ENCODE results near the gene ZNF283.
"Not testable (repeated sequence)": the region's sequence is repeated elsewhere in the genome, so short reads cannot be mapped to it uniquely, and the experiment has no call there.

The ZNF283 gene

DNA sequence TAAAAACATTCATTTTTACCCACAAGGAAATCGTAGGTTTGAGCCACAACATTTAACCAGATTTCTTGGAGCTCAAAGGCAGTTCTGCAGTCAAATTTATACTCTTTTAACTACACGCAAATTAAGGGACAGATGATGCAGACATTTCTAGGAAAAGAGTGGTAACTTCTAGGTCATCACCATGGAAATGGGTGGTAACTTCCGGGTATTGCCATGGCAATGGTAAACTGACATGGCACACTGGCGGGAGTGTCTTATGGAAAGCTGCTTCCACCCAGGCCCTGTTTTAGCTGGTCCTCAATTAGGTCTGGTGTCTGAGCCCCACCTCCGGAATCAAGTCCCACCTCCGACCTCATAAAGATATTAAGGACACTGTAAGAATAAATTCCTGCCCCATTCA, 14.4 kb upstream of the ZNF283 start:
- Mint-ChIP-seq H3K9me3 (peaks cover 6 to 8% of the 10 kb centered on the region in 2 donors), H3K4me3 (no peak overlapping the region), H3K27me3 (peaks cover 45% of the 10 kb centered on the region), H3K4me1 (no peaks in the 10 kb centered on the region), H3K27ac (no peak overlapping the region)
- DNase-seq, result no peak
- no peak for ATAC-seq

DNA sequence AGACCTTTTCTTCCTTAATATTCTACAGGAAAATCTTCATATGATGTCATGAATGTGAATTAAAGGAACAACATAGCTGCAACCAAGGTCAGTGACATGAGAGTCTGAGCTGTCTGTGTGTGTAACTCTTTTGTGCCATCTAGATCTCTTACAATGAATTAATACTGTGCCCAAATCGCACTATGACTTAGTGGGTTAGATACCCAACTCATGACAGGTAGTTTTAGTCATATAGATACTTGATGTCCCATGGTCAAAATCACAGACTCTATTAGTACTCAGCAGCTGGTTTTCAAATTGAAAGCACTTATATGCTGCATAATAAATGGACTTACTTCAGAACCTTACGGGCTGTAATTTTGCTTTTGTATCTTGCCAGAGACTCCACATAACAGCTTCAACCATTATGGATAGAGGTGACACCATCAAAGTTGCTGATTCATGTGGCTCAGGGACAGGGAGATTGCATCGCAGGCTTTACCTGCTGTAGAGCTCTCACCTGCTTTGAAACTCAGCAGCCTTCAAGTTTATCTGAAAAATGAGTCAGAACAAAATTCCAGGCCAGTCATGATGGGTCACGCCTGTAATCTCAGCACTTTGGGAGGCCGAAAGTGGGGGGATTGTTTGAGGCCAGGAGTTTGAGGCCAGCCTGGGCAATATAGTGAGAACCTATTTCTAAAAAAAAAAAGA, 12.3 kb upstream of the ZNF283 start:
- Mint-ChIP-seq H3K4me3 (no peak overlapping the region), H3K4me1 (peaks cover under 1% of the 10 kb centered on the region), H3K9me3 (peaks cover 14 to 15% of the 10 kb centered on the region in 2 donors), H3K27ac (no peak overlapping the region), H3K27me3 (peaks cover 57% of the 10 kb centered on the region)
- no peak for DNase-seq
- peak; percentile 59 for ATAC-seq

DNA sequence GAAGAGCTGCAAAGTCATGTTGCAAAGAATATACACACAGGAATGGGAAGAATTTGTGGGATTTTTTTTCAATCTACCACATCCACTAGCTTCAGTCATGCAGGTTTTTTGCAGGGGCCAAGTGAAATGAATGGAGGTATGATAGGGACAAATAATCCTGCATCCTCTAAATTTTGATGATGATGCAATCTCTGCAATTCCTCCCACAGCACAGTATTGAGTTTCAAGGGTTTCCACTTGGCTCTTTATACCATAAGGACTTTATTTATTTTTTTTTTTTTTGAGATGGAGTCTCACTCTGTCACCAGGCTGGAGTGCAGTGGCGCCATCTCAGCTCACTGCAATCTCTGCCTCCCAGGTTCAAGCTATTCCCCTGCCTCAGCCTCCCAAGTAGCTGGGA, 9.7 kb upstream of the ZNF283 start:
- not testable (repeated sequence) for H3K4me3 Mint-ChIP-seq, ATAC-seq, H3K27ac Mint-ChIP-seq, DNase-seq
- Mint-ChIP-seq H3K4me1 (peaks cover 12% of the 10 kb centered on the region), H3K9me3 (peaks cover 15 to 21% of the 10 kb centered on the region in 2 donors), H3K27me3 (peaks cover 44% of the 10 kb centered on the region)

DNA sequence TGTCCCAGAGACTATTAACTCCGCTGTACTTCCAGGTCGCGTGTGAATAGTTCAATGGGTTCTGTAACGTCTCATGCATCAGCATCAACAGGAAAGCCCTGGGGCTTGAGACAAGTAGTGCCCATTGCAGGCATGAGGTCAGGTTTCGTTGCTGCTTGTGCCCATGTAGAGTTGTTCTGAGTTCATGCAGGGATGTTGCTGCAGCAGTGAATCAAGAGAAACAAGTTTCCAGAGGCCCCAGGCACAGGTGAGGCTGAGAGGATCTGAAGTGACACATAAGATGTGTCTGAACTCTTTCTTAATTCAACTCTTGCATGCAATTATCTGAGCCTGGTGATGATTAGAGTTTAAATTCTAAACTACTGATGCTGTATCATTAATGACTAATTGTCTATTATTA, 8.6 kb upstream of the ZNF283 start:
- H3K4me1 Mint-ChIP-seq, result peaks cover 12% of the 10 kb centered on the region
- no peak for DNase-seq
- H3K27ac Mint-ChIP-seq, result no peak overlapping the region
- no peak overlapping the region for H3K4me3 Mint-ChIP-seq
- no peak for ATAC-seq
- peaks cover 15 to 21% of the 10 kb centered on the region in 2 donors for H3K9me3 Mint-ChIP-seq
- peaks cover 34% of the 10 kb centered on the region for H3K27me3 Mint-ChIP-seq

DNA sequence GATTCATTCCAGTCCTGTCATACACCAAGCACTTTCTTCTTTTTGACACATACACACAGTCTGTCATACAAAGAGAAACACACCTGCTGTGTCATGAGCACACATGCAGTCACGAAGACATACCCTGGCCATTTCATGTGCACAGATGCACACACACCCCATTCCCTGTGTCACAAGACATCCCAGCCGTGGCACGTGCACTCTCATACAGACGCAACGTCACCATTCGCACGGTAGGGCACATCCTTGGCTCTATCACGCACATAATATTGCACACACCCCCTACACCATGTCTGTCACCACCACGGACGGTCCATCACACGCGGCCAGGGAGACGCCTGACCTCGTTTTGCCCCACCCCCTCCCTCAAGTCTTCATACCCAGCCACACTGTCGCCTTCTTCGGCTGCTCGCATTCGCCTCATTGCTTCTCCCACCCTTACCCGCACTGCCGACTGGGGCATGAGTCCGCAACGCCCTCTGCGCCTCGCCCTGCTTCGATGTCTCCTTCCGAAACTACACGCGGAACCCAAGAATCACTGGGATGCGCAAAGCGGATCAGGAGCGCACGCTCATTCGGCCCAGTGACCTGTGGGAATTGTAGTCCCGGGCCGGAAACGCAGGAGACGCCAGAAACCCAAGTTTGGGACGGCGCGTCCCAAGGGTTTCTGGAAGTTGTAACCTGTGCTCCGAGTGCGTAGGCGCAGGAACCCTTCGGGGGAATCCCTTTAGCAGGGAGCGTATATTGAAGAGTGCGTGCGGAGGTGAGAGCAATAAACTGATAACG, 6.8 kb upstream of the ZNF283 start:
- Mint-ChIP-seq H3K9me3 (peaks cover 15 to 31% of the 10 kb centered on the region in 2 donors), H3K4me1 (peaks cover 12% of the 10 kb centered on the region), H3K27ac (peak overlapping the region in 1 of 2 donors; percentile 92), H3K27me3 (peaks cover 50% of the 10 kb centered on the region), H3K4me3 (peak overlapping the region; percentile 85 to 88)
- DNase-seq, result peak in 1 of 2 donors; percentile 23
- peak; percentile 73 for ATAC-seq

DNA sequence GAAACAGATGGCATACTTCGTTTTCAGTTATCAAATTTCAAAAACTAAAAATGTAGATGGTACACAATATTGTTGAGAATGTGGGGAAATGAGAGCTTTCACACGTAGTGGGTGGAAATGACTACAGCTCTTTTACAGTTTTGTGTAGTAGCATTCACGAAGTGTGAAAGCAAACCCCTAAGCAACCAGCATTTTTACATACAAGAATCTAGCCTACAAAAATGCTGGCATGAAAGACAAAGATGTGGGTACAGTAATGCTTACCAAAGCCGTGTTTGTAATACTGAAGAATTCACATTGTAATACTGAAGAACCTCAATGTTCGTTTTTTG, 6.3 kb upstream of the ZNF283 start:
- H3K4me1 Mint-ChIP-seq, result peaks cover 13% of the 10 kb centered on the region
- peaks cover 17 to 33% of the 10 kb centered on the region in 2 donors for H3K9me3 Mint-ChIP-seq
- no peak overlapping the region for H3K27ac Mint-ChIP-seq
- H3K27me3 Mint-ChIP-seq, result peaks cover 55% of the 10 kb centered on the region
- no peak for ATAC-seq
- H3K4me3 Mint-ChIP-seq, result peak overlapping the region; percentile 85 to 88
- no peak for DNase-seq

DNA sequence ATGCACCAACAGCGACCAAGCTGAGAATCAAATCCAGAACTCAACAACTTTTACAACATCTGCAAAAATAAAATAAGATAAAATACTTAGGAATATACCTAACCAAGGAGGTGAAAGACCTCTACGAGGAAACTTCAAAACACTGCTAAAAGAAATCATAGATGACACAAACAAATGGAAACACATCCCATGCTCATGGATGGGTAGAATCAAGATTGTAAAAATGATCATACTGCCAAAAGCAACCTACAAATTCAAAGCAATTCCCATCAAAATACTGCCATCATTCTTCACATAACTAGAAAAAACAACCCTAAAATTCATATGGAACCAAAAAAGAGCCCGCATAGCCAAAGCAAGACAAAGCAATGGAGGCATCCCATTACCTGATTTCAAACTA, 3.3 kb upstream of the ZNF283 start:
- Mint-ChIP-seq H3K27me3 (peaks cover 48% of the 10 kb centered on the region), H3K9me3 (peaks cover 13 to 35% of the 10 kb centered on the region in 2 donors), H3K4me1 (peaks cover 36% of the 10 kb centered on the region)
- not testable (repeated sequence) for H3K4me3 Mint-ChIP-seq, H3K27ac Mint-ChIP-seq, DNase-seq, ATAC-seq

DNA sequence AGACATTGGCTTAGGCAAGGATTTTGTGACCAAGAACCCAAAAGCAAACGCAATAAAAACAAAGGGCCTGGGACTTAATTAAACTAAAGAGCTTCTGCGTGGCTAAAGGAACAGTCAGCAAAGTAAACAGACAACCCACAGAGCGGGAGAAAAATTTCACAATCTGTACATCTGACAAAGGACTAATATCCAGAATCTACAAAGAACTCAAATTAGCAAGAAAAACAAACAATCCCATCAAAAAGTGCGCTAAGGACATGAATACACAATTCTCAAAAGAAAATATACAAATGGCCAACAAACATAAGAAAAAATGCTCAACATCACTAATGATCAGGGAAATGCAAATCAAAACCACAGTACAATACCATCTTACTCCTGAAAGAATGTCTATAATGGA, 2.5 kb upstream of the ZNF283 start:
- Mint-ChIP-seq H3K4me1 (peaks cover 36% of the 10 kb centered on the region), H3K9me3 (peaks cover 13 to 34% of the 10 kb centered on the region in 2 donors), H3K27me3 (peaks cover 41% of the 10 kb centered on the region)
- not testable (repeated sequence) for H3K27ac Mint-ChIP-seq, ATAC-seq, DNase-seq, H3K4me3 Mint-ChIP-seq

DNA sequence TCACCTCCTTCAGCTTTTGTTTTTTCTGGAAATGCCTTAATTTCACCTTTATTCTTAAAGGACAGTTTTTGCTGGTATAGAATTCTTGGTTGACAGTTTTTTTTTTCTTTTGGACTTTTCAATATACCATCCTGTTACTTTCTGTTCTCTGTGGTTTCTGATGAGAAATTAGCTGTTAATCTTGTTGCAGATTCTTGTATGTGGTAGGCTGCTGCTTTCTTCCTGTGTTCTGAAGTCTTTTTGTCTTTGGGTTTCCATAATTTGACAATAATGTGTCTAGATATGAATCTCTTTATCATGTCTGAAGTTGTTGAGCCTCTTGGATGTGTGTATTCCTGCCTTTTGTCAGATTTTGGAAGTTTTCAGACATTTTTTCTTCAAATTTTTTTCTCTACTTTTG, 12.0 kb downstream of the ZNF283 start:
- peaks cover 43 to 61% of the 10 kb centered on the region in 2 donors for H3K9me3 Mint-ChIP-seq
- ATAC-seq, result no peak
- H3K27ac Mint-ChIP-seq, result no peak overlapping the region

DNA sequence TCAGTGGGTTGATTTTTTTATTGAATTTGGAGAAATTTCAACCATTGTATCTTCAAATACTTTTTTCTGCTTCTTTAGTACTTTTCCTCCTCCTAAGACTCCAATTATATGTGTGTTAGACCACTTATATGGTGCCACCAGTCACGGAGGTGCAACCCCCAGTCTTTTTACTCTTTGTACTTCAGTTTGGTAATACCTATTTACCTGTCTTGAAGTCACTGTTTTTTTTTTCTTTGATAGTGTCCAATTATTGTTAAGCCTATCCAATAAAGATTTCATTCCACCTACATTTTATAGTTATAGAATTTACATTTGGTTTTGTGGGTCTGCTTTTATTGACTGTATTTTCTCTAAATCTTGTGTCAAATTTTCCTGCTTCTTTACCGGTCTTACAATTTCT, 14.9 kb downstream of the ZNF283 start:
- Mint-ChIP-seq H3K4me1 (no peaks in the 10 kb centered on the region), H3K4me3 (no peak overlapping the region), H3K27me3 (no peaks in the 10 kb centered on the region), H3K9me3 (peaks cover 38 to 53% of the 10 kb centered on the region in 2 donors), H3K27ac (no peak overlapping the region)
- ATAC-seq (no peak), DNase-seq (no peak)

More for the DNA sequence above, 12.0 kb downstream of the ZNF283 start:
- DNase-seq, result no peak
- Mint-ChIP-seq H3K4me1 (no peaks in the 10 kb centered on the region), H3K27me3 (no peaks in the 10 kb centered on the region), H3K4me3 (no peak overlapping the region)

DNA sequence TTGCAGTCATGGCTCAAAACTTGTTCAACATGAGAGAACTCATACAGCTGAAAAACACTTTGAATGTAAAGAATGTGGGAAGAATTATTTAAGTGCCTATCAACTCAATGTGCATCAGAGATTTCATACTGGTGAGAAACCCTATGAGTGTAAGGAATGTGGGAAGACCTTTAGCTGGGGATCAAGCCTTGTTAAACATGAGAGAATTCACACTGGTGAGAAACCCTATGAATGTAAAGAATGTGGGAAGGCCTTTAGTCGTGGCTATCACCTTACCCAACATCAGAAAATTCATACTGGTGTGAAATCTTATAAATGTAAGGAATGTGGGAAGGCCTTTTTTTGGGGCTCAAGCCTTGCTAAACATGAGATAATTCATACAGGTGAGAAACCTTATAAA, 20.1 kb downstream of the ZNF283 start:
- Mint-ChIP-seq H3K27me3 (no peaks in the 10 kb centered on the region), H3K4me3 (no peak overlapping the region), H3K4me1 (no peaks in the 10 kb centered on the region), H3K27ac (no peak overlapping the region), H3K9me3 (peaks cover 27 to 31% of the 10 kb centered on the region in 2 donors)
- DNase-seq (no peak), ATAC-seq (no peak)

DNA sequence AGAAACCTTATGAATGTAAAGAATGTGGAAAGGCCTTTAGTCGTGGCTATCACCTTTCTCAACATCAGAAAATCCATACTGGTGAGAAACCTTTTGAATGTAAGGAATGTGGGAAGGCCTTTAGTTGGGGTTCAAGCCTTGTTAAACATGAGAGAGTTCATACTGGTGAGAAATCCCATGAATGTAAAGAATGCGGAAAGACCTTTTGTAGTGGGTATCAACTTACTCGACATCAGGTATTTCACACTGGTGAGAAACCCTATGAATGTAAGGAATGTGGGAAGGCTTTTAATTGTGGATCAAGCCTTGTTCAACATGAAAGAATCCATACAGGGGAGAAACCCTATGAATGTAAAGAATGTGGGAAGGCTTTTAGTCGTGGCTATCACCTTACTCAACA, 20.8 kb downstream of the ZNF283 start:
- DNase-seq (no peak), ATAC-seq (no peak)
- H3K4me3 Mint-ChIP-seq, result no peak overlapping the region
- no peaks in the 10 kb centered on the region for H3K27me3 Mint-ChIP-seq
- H3K4me1 Mint-ChIP-seq, result no peaks in the 10 kb centered on the region
- H3K9me3 Mint-ChIP-seq, result peaks cover 32 to 37% of the 10 kb centered on the region in 2 donors
- no peak overlapping the region for H3K27ac Mint-ChIP-seq

DNA sequence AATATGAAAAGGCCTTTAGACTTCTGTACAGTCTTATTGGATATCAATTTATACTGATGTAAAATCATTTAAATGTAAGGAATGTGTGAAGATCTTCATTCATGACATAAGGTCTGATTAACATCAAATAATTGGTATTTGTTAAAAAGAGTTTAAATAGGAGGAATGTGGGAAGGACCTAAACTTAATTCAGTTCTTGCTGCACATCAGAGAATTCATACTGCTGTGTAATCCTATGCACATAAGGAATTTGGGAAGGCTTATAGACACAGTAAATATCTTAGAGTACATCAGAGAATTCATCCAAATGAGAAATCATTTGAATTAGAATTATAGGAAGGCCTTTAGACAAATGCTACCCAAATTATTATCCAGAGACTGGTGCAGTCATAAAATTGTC, 21.7 kb downstream of the ZNF283 start:
- ATAC-seq (no peak), DNase-seq (no peak)
- Mint-ChIP-seq H3K27ac (no peak overlapping the region), H3K27me3 (no peaks in the 10 kb centered on the region), H3K4me3 (no peak overlapping the region), H3K9me3 (peaks cover 33 to 38% of the 10 kb centered on the region in 2 donors), H3K4me1 (no peaks in the 10 kb centered on the region)

DNA sequence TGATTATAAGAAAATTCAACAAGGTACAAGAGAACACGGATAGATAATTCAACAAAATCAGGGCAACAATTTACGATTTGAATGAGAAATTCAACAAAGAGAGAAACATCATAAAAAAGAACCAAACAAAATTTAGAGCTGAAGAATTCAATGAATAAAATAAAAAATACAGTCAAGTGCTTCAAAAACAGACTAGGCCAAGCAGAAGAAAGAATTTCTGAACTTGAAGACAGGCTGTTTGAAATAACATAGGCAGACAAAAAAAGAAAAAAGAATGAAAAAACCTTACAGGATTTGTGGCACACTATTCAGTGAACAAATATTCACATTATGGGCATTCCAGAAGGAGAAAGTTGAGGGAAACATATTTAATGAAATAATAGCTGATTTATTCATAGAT, 31.1 kb downstream of the ZNF283 start:
- no peak overlapping the region for H3K4me3 Mint-ChIP-seq
- peaks cover 51 to 53% of the 10 kb centered on the region in 2 donors for H3K9me3 Mint-ChIP-seq
- DNase-seq, result no peak
- H3K27ac Mint-ChIP-seq, result no peak overlapping the region
- H3K27me3 Mint-ChIP-seq, result no peaks in the 10 kb centered on the region
- no peaks in the 10 kb centered on the region for H3K4me1 Mint-ChIP-seq
- no peak for ATAC-seq

DNA sequence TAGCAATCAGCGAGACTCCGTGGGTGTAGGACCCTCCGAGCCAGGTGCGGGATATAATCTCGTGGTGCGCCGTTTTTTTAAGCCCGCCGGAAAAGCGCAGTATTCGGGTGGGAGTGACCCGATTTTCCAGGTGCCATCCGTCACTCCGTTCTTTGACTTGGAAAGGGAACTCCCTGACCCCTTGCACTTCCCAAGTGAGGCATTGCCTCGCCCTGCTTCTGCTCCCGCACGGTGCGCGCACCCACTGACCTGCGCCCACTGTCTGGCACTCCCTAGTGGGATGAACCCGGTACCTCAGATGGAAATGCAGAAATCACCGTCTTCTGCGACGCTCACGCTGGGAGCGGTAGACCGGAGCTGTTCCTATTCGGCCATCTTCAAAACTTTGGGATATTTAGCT, 39.8 kb downstream of the ZNF283 start:
- ATAC-seq, H3K4me3 Mint-ChIP-seq, H3K27me3 Mint-ChIP-seq, H3K4me1 Mint-ChIP-seq, H3K27ac Mint-ChIP-seq, DNase-seq: not testable (repeated sequence)
- H3K9me3 Mint-ChIP-seq, result peaks cover 20 to 34% of the 10 kb centered on the region in 2 donors

Measured in stimulated activated naive CD8-positive, alpha-beta T cell treated with anti-CD3 and anti-CD28 coated beads, Interleukin-15, amount 100 ng/mL, for 72 hours (primary cell).